GM12878 (cell line): ENCODE data around the gene VNN1.

Source experiments
- CBFB ChIP-seq: IDR thresholded peaks from 2 replicates; pipeline ENCODE4 v1.6.1; 2016; ENCODE audit warnings: antibody characterized with exemption, low read depth
- CBX5 ChIP-seq: sonication (generic); IDR thresholded peaks from 2 replicates; pipeline ENCODE4 v1.6.1; 2016; ENCODE audit warnings: low read depth, moderate library complexity, mild to moderate bottlenecking, inconsistent platforms
- CTCF ChIP-seq, 3 experiments: IDR thresholded peaks in 2 of 3; conservative IDR thresholded peaks in 1 of 3; 2 replicates each; pipeline ENCODE4 v1.5.1; 2011; ENCODE audit warnings: low read depth in 3 of 3, low read length in 3 of 3, mild to moderate bottlenecking in 3 of 3, control low read depth in 2 of 3, moderate library complexity in 2 of 3, inconsistent platforms in 1 of 3, mixed read lengths in 1 of 3; ENCODE audit not compliant: control insufficient read depth in 2 of 3, insufficient read depth in 1 of 3; ENCODE audit errors: extremely low read depth in 1 of 3
- ETV6 ChIP-seq, 2 experiments: fragments of 450-650 bp in 1 of 2; IDR thresholded peaks in 1 of 2; conservative IDR thresholded peaks in 1 of 2; 2 replicates each; pipeline ENCODE4 v1.6.1; 2014; ENCODE audit warnings: antibody characterized with exemption in 1 of 2, borderline replicate concordance in 1 of 2, low read depth in 1 of 2, mild to moderate bottlenecking in 1 of 2, moderate library complexity in 1 of 2
- EZH2 ChIP-seq: IDR thresholded peaks from 2 replicates; pipeline ENCODE4 v1.6.1; 2012; ENCODE audit warnings: low read depth, mild to moderate bottlenecking, control low read depth, inconsistent platforms, low read length, borderline replicate concordance; ENCODE audit not compliant: control insufficient read depth
- MYC ChIP-seq: IDR thresholded peaks from 2 replicates; pipeline ENCODE4 v1.6.1; 2011; ENCODE audit warnings: mild to moderate bottlenecking, low read length, moderate library complexity, inconsistent platforms; ENCODE audit not compliant: insufficient read depth, insufficient replicate concordance, insufficient read length, severe bottlenecking
- POLR2A ChIP-seq: IDR thresholded peaks from 2 replicates; pipeline ENCODE4 v1.6.1; 2011; ENCODE audit warnings: low read depth, mild to moderate bottlenecking, low read length
- RAD21 ChIP-seq: IDR thresholded peaks from 2 replicates; pipeline ENCODE4 v1.6.1; 2011; ENCODE audit warnings: mild to moderate bottlenecking, low read depth, low read length, moderate library complexity; ENCODE audit not compliant: insufficient read depth
- ZNF384 ChIP-seq: IDR thresholded peaks from 2 replicates; pipeline ENCODE4 v1.6.1; 2012; ENCODE audit warnings: low read depth, mild to moderate bottlenecking, low read length, improper control_type of control experiment, borderline replicate concordance

- TF ChIP-seq ETV6 (conservative IDR thresholded peaks at IDR 0.05 in 1 of 2, IDR thresholded peaks at IDR 0.05 in 1 of 2; ENCODE audit: borderline replicate concordance in 1 of 2, low read depth in 1 of 2) (no peak), EZH2 (no peak), CTCF (IDR thresholded peaks at IDR 0.05 in 2 of 3, conservative IDR thresholded peaks at IDR 0.05 in 1 of 3; ENCODE audit: control insufficient read depth in 2 of 3, extremely low read depth in 1 of 3, insufficient read depth in 1 of 3, low read depth in 3 of 3, low read length in 3 of 3) (no peak), ZNF384 (no peak), CBFB (no peak), CBX5 (no peak), POLR2A (no peak), MYC (no peak), RAD21 (no peak)
These were observed 70.3 kb downstream of the VNN1 start for GRCh38 chr6:132643547-132643946.
